SKM-1 treated with dmso at 0.1 percent for 144 hours (cell line): ENCODE data around the gene LEMD2.

Experiments
- DNase-seq: peaks from one replicate; lab custom pipeline; 2025; ENCODE audit not compliant: unreplicated experiment; lab: John Stamatoyannopoulos, UW

The LEMD2 gene

GRCh38 chr6:33777398-33778388, 11.2 kb downstream of the LEMD2 start:
- DNase-seq: no peak

GRCh38 chr6:33776764-33777163, 12.2 kb downstream of the LEMD2 start:
- no peak for DNase-seq

GRCh38 chr6:33776186-33776585, 12.7 kb downstream of the LEMD2 start:
- no peak for DNase-seq

GRCh38 chr6:33774774-33775173, 14.2 kb downstream of the LEMD2 start:
- no peak for DNase-seq

GRCh38 chr6:33772902-33773472, 15.9 kb downstream of the LEMD2 start:
- no peak for DNase-seq

- DNase-seq: no peak
These were observed 16.7 kb downstream of the LEMD2 start for GRCh38 chr6:33772082-33772830.

GRCh38 chr6:33771146-33772081, 17.5 kb downstream of the LEMD2 start:
- DNase-seq: peak; percentile 8

DNA sequence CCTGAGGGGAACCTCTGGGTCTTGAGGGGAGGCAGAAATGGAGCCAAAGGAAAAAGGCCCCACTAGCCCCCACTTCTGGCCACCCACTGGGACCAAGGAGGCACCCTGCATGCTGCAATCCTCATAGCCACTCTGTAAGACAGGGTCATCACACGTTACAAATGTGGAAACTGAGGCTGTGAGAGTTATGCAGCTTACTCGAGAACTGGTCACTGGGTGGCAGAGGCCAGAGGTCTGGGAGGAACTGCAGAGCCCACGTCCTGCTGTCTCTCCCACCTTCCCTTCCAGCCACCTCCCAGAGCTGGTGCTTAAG, 18.1 kb downstream of the LEMD2 start:
- no peak for DNase-seq

DNA sequence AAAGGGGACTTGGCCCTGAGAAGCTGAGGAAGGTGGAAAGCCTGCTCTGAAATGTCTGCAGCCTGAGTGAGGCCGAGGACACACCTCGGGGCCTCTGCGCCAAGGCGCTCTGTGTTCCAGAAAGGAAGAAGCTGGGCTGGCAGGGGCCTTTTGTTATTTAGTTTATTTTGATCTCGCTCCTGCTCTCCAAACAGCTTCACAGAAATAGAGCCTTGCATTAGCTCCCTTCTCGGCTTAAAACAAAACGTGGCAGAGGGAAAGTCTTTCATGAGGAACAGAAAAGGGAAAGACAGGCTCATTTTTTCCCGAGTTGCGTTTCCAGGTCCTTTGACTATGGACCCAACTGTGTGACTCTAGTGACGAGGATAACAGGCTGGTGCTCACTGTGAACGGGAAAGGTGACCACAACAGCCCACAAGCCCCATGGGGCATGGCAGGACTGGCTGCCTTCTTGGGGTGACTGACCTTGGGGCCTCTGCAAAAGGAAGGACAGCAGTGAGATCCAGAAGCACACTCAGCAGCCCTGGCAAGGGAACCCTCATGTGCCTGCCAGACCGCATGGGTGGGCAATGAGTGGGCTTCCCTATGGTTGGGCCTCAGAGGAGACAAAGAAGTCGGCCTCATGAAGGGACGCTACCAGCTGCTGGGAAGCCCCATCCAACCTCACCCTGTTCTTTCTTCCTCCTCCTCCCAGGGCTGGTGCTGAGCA, 18.7 kb downstream of the LEMD2 start:
- no peak for DNase-seq

GRCh38 chr6:33769248-33769821, 19.6 kb downstream of the LEMD2 start:
- no peak for DNase-seq

- peak; percentile 43 for DNase-seq
These were observed 20.2 kb downstream of the LEMD2 start for GRCh38 chr6:33768644-33769120.

DNA sequence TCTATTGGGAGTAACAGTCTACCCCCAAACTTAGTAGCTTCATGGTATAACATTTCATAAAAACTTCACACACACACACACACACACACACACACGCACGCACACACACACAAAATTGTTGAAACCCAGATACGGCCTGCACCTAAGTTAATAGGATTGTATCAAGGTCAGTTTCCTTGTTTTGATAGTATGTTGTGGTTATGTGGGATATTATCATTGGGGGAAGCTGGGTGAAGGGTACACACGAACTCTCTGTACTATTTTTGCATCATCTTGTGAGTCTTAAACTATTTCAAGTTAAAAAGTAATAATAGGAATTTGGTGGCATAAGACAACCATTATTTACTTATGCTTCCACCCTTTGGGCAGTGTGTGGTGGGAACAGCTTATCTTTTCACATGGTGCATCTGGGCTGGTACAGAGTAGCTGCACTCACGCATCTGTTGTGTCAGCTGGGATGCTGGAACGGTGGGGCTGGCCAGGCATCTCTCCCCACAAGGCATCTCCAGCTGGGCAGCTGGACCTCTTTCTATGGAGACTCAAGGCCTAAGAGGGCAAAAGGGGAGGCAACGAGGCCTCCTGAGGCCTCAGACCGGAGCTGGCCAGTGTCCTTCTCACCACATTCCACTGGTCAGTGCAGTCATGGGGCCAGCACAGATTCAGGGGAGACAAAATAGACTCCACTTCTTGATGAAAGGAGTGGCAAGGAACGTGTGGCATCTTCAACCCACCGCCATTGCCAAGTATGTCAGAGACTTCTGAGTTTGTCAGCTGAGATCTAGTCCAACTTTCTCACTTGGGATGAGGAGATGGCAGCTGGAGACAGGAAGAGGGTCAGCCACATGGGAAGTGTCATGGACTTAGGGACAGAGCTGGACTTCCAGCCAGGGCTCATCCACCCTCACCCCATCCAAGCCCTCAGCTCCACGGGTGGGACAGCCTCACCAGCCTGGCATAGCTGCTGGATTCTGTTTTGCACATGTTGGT, 21.7 kb downstream of the LEMD2 start:
- DNase-seq: no peak

DNA sequence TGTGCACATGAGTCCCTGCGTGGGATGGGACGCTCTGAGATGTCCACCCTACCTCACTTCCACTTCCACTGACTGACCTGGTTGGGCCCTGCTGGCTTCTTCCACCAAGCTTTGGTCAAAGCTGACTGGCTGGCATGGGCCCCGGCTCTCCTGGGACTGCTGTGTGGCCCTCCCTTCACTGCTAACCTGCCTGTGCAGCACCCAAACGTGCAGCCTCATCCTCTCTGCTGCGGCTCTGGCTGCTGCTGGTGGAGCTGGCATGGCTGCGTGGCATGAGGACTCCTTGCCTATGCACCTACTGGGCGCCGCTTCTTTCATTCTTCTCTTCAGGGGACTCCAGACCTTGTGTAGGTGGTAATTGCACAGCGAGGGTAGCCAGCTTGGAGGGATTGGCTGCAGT, 23.6 kb downstream of the LEMD2 start:
- no peak for DNase-seq

DNA sequence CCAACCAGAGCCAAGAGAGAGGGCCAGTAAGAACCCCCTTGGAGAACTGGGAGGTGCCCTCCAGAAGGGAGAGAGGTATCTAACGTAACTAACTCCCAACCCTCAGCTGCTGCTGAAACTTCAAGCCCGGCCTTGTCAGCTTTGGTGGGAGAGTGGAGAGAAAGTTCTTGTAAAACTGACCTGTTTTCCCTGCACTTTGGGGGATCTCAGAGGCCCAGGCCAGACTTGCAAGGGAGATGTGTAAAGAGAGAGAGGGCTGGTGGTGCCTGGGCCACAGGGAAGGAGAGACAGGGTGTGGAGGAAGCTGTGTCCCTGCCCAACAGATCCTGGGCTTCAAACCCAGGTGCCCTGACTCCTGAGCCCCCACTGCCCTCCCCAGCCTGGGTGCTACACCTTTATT, 24.9 kb downstream of the LEMD2 start:
- no peak for DNase-seq

DNA sequence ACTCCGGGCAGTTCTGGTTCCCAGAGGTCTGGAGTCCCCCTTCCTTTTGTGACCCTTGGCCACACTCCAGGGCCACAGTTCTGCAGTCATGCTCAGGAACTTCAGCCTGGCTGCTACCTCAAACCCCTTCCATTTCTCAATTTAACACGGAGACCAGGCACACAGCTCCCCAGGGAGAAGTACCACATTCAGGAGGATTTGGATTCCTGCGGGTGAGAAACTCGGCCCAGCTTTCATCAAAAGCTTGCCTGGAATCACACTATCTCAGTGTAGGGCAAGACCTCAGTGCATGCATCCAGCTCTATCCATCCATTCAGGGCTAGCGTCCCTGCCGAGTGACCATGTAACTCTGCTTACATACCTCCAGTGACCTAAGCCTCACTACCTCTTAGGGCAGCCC, 25.4 kb downstream of the LEMD2 start:
- DNase-seq: no peak

DNA sequence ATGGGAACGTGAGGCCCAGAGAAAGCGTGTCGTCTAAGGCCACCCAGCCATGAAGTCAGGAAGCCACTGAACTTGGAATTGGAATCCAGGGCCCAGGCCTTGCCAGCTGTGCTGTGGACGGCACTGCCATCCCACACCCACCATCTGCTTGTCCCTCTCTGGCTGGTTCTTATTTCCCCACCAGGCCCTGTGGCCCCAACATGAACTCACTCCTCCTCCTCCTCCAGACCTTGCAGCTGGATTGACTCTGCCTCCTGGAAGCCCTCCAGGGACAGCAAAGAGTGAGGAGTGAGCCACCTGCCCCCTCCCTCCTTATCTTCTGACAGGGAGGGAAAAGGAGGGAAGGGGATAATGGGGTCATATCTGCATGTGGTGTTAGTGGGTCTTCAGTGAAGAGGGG, 26.2 kb downstream of the LEMD2 start:
- no peak for DNase-seq

DNA sequence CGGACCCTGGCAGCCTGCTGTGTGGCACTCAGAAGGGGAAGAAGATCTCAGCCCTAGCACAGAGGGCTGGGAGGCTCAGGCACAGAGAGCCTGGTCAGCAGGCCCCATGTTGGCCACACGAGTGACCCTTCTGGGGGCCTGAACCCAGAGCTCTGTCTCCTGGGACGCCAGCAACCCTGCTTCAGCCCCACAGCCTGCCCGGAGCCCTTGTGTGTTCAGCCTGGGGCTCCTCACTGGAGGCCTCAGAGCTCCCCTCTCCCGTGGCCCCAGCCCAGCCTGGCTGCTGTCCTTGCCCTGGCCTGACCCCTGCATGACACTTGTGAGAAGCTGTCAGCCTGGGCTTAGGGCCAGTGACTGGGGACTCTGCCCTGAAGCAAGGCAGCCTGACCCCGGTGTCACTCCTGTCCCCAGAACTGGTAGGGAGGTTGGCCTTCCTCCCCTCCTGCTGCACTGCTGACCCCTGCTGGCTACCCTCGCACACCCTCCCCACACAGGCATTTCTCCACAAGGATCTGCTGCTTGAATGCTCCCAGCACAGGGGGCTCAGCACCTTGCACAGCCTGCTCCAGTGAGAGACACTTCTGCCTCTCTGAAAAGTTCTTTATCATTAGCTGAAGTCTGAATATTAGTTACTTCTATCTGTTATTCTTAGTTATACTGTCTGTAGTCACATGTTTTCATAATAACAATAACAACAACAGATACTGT, 26.9 kb downstream of the LEMD2 start:
- peak; percentile 48 for DNase-seq

DNA sequence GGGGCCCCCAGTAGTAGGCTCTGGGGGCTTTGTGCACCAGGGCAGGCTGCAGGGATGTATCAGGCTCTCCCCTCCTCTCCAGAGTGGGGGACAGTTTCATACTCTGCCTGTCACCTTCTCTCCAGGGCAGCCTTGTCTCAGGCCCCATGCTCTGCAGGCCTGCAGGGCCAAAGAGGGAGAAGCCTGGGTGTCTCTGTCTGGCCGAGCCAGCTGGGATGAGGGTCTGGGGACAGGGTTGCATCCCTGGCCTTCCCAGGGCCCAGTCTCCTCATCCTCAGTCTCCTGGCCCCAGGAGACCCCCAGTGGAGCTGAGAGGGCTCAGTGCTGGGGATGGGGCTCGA, 27.4 kb downstream of the LEMD2 start:
- DNase-seq: no peak
